Gastrocnemius medialis (tissue), 4 donors: ENCODE measurements around the gene POLE3.

ENCODE experiments used
- POLR2A ChIP-seq, 2 donors: fragments of 450-650 bp; IDR thresholded peaks; one replicate each; pipeline ENCODE4 v1.6.1; 2017; ENCODE audit warnings: antibody characterized with exemption in 2 of 2, mild to moderate bottlenecking in 2 of 2, moderate library complexity in 2 of 2
- TF ChIP-seq, protein P1 (sequence below), 5 experiments: fragments of 450-650 bp in 3 of 5; fragments of 200-600 bp in 2 of 5; sonication (generic) in 2 of 5; IDR thresholded peaks in 4 of 5; conservative IDR thresholded peaks in 1 of 5; 1 replicate in 4 of 5; 2 replicates in 1 of 5; pipeline ENCODE4 v1.5.1; 2016 to 2019; ENCODE audit warnings: antibody characterized with exemption in 5 of 5, mild to moderate bottlenecking in 3 of 5, moderate library complexity in 3 of 5

DNA sequence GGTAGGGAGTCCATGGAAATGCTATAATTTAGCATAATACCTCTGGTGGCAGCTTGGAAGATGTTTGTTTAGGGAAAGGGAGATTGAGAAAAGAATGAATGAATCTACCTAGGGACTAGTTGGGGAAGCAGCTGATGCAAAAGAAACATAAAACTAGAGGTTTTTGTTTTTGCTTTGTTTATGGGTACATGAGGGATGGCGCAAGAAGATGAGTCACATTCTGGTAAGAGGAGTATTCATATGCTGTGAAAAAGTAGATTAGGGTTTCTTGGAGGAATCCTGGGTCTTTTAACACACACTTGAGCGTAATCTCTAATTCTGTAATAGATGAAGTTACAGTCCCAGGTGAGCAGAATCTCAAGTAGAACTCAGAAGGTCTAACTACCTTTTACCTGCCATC lies 17.2 kb upstream of the POLE3 start:
- TF ChIP-seq, protein P1, sequence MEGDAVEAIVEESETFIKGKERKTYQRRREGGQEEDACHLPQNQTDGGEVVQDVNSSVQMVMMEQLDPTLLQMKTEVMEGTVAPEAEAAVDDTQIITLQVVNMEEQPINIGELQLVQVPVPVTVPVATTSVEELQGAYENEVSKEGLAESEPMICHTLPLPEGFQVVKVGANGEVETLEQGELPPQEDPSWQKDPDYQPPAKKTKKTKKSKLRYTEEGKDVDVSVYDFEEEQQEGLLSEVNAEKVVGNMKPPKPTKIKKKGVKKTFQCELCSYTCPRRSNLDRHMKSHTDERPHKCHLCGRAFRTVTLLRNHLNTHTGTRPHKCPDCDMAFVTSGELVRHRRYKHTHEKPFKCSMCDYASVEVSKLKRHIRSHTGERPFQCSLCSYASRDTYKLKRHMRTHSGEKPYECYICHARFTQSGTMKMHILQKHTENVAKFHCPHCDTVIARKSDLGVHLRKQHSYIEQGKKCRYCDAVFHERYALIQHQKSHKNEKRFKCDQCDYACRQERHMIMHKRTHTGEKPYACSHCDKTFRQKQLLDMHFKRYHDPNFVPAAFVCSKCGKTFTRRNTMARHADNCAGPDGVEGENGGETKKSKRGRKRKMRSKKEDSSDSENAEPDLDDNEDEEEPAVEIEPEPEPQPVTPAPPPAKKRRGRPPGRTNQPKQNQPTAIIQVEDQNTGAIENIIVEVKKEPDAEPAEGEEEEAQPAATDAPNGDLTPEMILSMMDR (IDR thresholded peaks at IDR 0.05 in 4 of 5, conservative IDR thresholded peaks at IDR 0.05 in 1 of 5), result no peak
- TF ChIP-seq POLR2A (IDR thresholded peaks at IDR 0.05), result no peak
